Esophagus (tissue), 2 donors: ENCODE results near the gene PACSIN3. TPM values are rescaled to one million over a fixed set of nuclear protein-coding genes. Genes with fewer than 3 reads are reported as not detected.

Source experiments
- H3K27ac ChIP-seq, 2 donors: one replicate each; pipeline ENCODE4 v1.5.1; 2013; ENCODE audit warnings: low read depth in 2 of 2, mild to moderate bottlenecking in 2 of 2, inconsistent platforms in 1 of 2, low read length in 1 of 2, moderate library complexity in 1 of 2
- H3K27me3 ChIP-seq, 2 donors: one replicate each; pipeline ENCODE4 v1.6.1; 2013; ENCODE audit warnings: low read length in 2 of 2, control low read depth in 1 of 2, mild to moderate bottlenecking in 1 of 2; ENCODE audit not compliant: insufficient read depth in 2 of 2, control insufficient read depth in 1 of 2
- H3K36me3 ChIP-seq, 2 donors: one replicate each; pipeline ENCODE4 v1.6.1; 2013; ENCODE audit warnings: low read length in 1 of 2; ENCODE audit not compliant: control insufficient read depth in 2 of 2, insufficient read depth in 2 of 2
- H3K4me1 ChIP-seq, 2 donors: one replicate each; pipeline ENCODE4 v1.6.1; 2013; ENCODE audit warnings: low read length in 1 of 2; ENCODE audit not compliant: control insufficient read depth in 2 of 2, insufficient read depth in 2 of 2
- H3K4me3 ChIP-seq, 2 donors: one replicate each; pipeline ENCODE4 v1.5.1; 2013; ENCODE audit warnings: low read length in 2 of 2, mild to moderate bottlenecking in 2 of 2, low read depth in 1 of 2, moderate library complexity in 1 of 2
- H3K9me3 ChIP-seq, 2 donors: one replicate each; pipeline ENCODE4 v1.6.1; 2013; ENCODE audit warnings: mild to moderate bottlenecking in 2 of 2, low read depth in 1 of 2, low read length in 1 of 2, moderate library complexity in 1 of 2; ENCODE audit not compliant: control insufficient read depth in 2 of 2, insufficient read depth in 1 of 2
- WGBS, 2 donors: extraction: QIAGEN DNeasy Blood & Tissue Kit; methylation state at CpG; one replicate each; pipeline ENCODE4 v1.1.7; 2013; 5-methylcytosine and 5-hydroxymethylcytosine counted together
- polyA plus RNA-seq, 2 donors: library from polyadenylated mRNA; stranded (reverse); fragments of 200-250 nt; gene quantifications; one replicate each; pipeline ENCODE4 v1.2.3, GENCODE V29; 2013
- donor health status: healthy with polysubstance abuse.
- donor health status: Bipolar disorder and iron deficiency.

Gene PACSIN3
- polyA plus RNA-seq, 2 donors = 54.7 to 55.6 TPM

DNA sequence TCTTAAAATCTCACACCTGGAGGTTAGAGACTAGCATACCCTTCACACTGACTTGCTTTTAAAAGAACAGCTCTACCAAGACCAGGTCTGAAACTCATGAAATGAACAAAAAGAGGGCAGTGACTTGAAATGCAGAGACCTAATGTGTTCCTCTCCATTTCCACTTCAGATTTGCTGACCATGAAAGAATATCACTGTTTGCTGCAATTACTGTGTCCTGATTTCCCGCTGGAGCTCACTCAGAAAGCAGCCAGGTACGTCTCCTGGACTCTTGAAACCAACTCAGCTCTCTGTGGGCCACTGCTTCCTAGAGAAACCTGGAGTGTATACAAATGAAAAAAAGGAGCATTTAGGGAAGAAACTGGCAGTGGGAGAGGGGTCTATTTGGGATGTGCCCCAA lies 48.8 kb downstream of the PACSIN3 start:
- 96 to 100% methylated on average over 2 of the region's 2 CpGs for WGBS, 2 donors
- Histone ChIP-seq H3K36me3 (peaks cover 0 to 4% of the 10 kb centered on the region in 2 donors), H3K4me1 (no peaks in the 10 kb centered on the region), H3K9me3 (no peaks in the 10 kb centered on the region), H3K27me3 (no peaks in the 10 kb centered on the region), H3K27ac (no peak overlapping the region), H3K4me3 (no peak overlapping the region)

DNA sequence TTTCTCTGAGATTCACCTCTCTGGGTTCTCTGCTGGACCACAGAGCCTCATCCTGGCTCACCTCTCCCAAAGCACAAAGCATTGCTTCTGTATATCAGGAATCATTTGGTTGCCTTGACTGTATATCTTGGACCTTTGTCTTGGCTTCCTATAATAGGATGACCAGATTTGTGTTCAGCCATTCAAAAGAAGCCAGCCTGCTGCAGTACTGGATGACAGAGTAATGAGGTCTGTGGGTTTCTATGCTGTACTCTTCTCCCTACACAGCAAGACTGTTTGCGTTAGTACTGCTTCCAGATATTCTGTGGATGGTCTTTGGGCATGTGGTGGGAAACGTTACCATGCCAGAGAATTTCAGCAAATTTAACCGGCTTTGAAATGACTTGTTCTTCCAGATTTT lies 49.3 kb downstream of the PACSIN3 start:
- H3K9me3 ChIP-seq = no peaks in the 10 kb centered on the region
- WGBS, 2 donors = 74 to 80% methylated on average over 3 of the region's 3 CpGs
- H3K27me3 ChIP-seq = no peaks in the 10 kb centered on the region
- H3K27ac ChIP-seq = no peak overlapping the region
- H3K36me3 ChIP-seq = peaks cover 0 to 4% of the 10 kb centered on the region in 2 donors
- no peaks in the 10 kb centered on the region for H3K4me1 ChIP-seq
- no peak overlapping the region for H3K4me3 ChIP-seq

DNA sequence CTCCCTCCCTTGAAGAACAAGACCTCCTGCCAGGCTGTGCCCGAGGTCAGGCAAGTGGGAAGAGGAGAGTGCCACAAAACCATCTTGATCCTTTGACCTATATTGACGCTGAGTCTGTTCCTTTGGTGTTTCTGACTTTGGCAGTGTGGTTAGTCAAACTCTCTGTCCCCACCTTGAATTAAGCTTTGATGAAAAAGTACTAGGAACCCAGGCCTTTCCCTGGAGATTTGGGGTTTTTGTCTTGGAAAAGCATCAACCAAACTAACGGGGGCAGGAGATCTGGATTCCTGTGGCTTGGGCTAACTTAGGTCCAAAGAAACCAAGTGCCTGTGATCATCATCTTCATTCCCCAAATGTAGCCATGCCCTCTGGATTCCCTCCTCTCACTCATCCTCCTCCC lies 49.9 kb downstream of the PACSIN3 start:
- H3K9me3 ChIP-seq = no peaks in the 10 kb centered on the region
- H3K4me1 ChIP-seq = no peaks in the 10 kb centered on the region
- peaks cover 0 to 4% of the 10 kb centered on the region in 2 donors for H3K36me3 ChIP-seq
- WGBS, 2 donors = 75 to 84% methylated on average over 3 of the region's 3 CpGs
- H3K27ac ChIP-seq = no peak overlapping the region
- no peaks in the 10 kb centered on the region for H3K27me3 ChIP-seq
- no peak overlapping the region for H3K4me3 ChIP-seq

DNA sequence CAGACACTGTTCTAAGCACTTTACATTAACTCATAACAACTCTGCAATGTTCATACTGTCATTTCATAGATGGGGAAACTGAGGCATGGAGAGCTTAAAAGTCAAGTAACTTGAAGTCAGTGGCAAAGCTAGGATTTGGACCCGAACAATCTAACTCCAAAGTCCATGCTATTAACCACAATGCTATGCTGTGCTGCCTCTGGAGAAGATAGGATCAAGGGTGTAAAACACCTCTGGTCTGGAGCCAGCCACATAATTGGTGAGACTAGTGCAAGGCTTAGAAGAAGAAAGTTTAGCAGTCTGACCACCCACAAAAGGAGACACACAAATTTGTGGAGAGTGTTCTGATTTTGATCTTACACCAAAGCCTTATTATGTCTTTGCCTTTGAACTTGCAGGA lies 53.3 kb downstream of the PACSIN3 start:
- H3K27ac ChIP-seq = no peak overlapping the region
- H3K9me3 ChIP-seq = no peaks in the 10 kb centered on the region
- H3K27me3 ChIP-seq = no peaks in the 10 kb centered on the region
- WGBS, 2 donors = 78 to 91% methylated on average over 1 of the region's 1 CpG
- H3K4me3 ChIP-seq = no peak overlapping the region
- H3K36me3 ChIP-seq = peaks cover 0 to 4% of the 10 kb centered on the region in 2 donors
- H3K4me1 ChIP-seq = no peaks in the 10 kb centered on the region

DNA sequence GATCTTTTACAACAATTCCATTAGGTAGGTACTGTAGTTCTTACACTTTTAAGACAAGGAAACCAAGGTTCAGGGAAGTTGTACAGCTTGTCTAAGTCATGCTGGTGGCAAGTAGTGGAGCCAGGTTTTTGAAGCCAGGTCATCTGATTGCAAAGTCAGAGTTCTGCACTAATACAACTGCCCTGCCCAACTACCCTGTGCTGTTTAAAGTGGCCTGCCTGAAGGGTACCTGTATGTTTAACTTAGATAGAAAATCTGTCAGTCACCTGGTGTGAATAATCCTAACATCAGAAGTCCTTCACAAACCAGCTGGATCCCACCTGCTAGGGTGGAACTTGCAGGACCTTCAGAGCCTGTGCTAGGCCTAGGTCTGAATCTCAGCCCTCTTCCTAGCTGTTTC lies 53.7 kb downstream of the PACSIN3 start:
- no peak overlapping the region for H3K27ac ChIP-seq
- no peaks in the 10 kb centered on the region for H3K4me1 ChIP-seq
- H3K27me3 ChIP-seq = no peaks in the 10 kb centered on the region
- H3K4me3 ChIP-seq = no peak overlapping the region
- no peaks in the 10 kb centered on the region for H3K36me3 ChIP-seq
- H3K9me3 ChIP-seq = no peaks in the 10 kb centered on the region

DNA sequence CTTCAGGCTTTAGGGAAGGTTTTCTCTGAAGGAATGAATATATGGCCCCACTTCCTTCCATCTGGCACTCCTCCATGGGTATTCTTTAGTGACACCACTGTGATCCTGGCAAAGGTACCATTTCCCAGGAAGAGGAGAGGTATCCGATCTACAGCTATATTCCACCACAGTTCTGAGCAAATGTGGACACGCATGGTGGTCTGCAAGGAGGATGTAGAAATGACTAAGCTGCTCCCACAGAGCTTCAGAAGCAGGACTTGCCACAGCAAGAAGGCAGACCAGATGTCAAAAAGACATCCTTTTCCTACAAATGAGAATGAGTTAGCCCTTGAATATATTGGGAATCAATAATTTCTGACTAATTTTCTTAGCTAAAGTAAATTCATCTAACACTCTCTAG lies 55.1 kb downstream of the PACSIN3 start:
- H3K4me3 ChIP-seq = no peak overlapping the region
- H3K27me3 ChIP-seq = no peaks in the 10 kb centered on the region
- no peaks in the 10 kb centered on the region for H3K9me3 ChIP-seq
- no peaks in the 10 kb centered on the region for H3K4me1 ChIP-seq
- H3K36me3 ChIP-seq = no peaks in the 10 kb centered on the region
- H3K27ac ChIP-seq = no peak overlapping the region
- 88 to 93% methylated on average over 2 of the region's 2 CpGs for WGBS, 2 donors

DNA sequence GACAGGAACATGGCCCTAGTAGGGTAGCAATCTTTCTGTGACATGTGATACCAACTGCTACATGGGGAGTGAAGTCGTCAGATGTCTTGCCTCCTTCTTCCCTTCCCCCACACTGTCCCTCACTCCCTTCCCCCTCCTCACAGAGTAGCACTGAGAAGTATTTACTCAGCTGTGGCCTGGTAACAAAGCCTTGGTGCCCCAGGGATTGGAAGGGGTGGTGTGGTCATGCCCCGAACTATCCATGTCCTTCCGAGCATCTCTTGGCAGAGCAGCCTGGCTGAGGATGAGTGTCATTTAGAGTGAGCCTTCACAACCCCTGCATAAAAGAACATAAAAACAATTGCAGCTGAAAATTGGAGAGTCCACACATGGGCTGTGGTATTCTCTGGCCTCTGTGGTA lies 55.7 kb downstream of the PACSIN3 start:
- H3K27ac ChIP-seq = no peak overlapping the region
- no peak overlapping the region for H3K4me3 ChIP-seq
- H3K4me1 ChIP-seq = no peaks in the 10 kb centered on the region
- H3K9me3 ChIP-seq = no peaks in the 10 kb centered on the region
- whole genome bisulfite sequencing, 2 donors = 76 to 79% methylated on average over 3 of the region's 3 CpGs
- H3K27me3 ChIP-seq = no peaks in the 10 kb centered on the region
- H3K36me3 ChIP-seq = no peaks in the 10 kb centered on the region

Other genes starting within 250 kb of the PACSIN3 start
- 10 to 100 TPM in 1 of 2 donors, 1 to 10 TPM in 1; 8.3 to 13.0 TPM for gene CSTPP1, start 249.7 kb downstream of the PACSIN3 start, polyA plus RNA-seq
- 10 to 100 TPM; 47.7 to 49.6 TPM for gene ARFGAP2, start 9.6 kb downstream of the PACSIN3 start, polyA plus RNA-seq
- gene DDB2, start 28.5 kb upstream of the PACSIN3 start, polyA plus RNA-seq = 10 to 100 TPM; 41.9 to 54.3 TPM
- 10 to 100 TPM; 10.7 to 14.4 TPM for gene ACP2, start 62.4 kb upstream of the PACSIN3 start, polyA plus RNA-seq
- 10 to 100 TPM; 10.9 to 12.0 TPM for gene NR1H3, start 71.6 kb upstream of the PACSIN3 start, polyA plus RNA-seq
- 10 to 100 TPM in 1 of 2 donors, 1 to 10 TPM in 1; 8.2 to 11.0 TPM for gene MADD, start 83.7 kb upstream of the PACSIN3 start, polyA plus RNA-seq
- gene MYBPC3, start 166.3 kb upstream of the PACSIN3 start, polyA plus RNA-seq = under 1 TPM; 0.04 to 0.08 TPM
- 1 to 10 TPM; 3.9 to 6.8 TPM for gene SPI1, start 192.1 kb upstream of the PACSIN3 start, polyA plus RNA-seq
- gene SLC39A13, start 222.2 kb upstream of the PACSIN3 start, polyA plus RNA-seq = 10 to 100 TPM; 14.3 to 21.1 TPM
- 100 to 1,000 TPM in 1 of 2 donors, 10 to 100 TPM in 1; 90.3 to 137 TPM for gene PSMC3, start 240.0 kb upstream of the PACSIN3 start, polyA plus RNA-seq